Measurements from ENCODE around the gene KIAA1210.

KIAA1210 gene

GRCh38 chrX:119127650-119128049, at the start of gene KIAA1210:
KIAA1210 (minus strand) TSS chrX:119127812; CDS start chrX:119123642, 4,170 bp downstream.
- DNase-seq (ENCODE audit: low spot score) (no peak), FAIRE-seq (no peak)

DNA sequence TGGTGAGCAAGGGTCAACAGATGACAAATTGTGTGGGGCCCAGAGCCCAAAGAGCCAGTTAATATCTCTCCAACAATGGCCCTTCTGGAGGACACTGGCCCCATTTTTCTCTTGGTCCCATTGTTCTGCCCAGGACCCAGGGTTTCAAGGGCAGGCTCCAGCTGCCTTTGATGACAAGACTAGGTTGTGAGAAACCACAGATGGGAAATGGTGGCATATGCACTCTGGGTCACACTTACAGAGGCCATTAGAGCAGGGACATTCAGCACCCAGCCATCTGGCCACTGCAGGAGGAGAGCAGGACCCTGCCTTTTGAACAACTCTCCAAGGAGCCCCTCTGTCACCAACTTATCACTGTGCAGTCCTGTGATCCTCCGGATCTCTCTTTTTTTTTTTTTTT, 49.7 kb upstream of the KIAA1210 start:
- no peak for FAIRE-seq
- DNase-seq (ENCODE audit: low spot score) = no peak

GRCh38 chrX:119174900-119175299, 47.3 kb upstream of the KIAA1210 start:
- FAIRE-seq = no peak

DNA sequence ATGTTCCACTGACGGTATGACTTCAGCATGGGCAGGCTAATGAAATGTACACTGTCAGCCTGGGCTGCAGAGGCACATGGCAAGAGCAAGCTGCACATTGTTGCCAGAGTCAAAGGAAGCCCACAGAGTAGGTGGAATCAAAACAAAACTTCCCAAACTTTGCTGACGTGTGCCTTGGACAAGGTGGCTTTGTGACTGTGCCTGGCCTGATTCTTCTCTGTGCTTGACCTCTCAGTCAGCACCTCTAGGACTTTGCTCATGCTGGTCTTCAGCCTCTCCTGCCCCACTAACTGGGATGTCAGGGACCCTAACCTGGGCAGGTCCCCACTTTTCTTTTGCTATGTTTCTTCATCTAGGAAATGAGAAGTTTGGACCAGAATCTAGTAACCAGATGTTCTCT, 40.5 kb upstream of the KIAA1210 start:
- DNase-seq (ENCODE audit: low spot score) = no peak
- FAIRE-seq = no peak

More at GRCh38 chrX:119174900-119175299, 47.3 kb upstream of the KIAA1210 start:
- DNase-seq (ENCODE audit: low spot score) = no peak

- FAIRE-seq (no peak), DNase-seq (ENCODE audit: low spot score) (no peak)
Observed at GRCh38 chrX:119158226-119158625, 30.6 kb upstream of the KIAA1210 start.

GRCh38 chrX:119156241-119156640, 28.6 kb upstream of the KIAA1210 start:
- DNase-seq (ENCODE audit: low spot score) (no peak), FAIRE-seq (no peak)

DNA sequence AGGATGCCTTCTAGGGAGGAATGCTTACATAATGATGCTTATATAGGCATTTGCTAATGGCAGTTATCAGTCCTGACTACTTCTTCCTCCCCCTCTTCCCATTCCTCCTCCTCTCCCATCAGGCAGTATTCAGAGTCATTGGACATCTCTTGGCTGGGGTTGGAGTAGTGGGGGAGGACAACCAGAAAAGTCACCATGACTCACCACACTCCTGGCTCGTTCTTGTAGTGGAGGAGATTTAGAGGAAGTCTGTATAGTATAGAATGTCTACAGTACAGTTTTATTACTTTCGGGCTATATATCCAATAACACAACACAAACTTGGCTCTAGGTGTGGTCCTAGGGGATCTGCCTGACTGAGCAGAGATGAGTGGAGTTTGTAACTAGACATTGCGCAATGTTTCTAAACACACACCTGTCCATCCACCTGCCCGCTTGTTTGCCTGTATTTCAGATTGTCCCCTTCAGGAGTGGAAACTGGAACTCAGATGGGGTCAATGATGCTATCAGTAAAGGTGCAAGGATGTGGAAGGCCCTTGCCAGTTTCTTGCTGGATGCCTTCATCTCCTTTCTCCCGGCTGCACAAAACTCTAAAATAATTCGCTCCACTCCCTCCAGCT, 27.9 kb upstream of the KIAA1210 start:
- DNase-seq (ENCODE audit: low spot score) (peak; percentile 36), FAIRE-seq (no peak)

DNA sequence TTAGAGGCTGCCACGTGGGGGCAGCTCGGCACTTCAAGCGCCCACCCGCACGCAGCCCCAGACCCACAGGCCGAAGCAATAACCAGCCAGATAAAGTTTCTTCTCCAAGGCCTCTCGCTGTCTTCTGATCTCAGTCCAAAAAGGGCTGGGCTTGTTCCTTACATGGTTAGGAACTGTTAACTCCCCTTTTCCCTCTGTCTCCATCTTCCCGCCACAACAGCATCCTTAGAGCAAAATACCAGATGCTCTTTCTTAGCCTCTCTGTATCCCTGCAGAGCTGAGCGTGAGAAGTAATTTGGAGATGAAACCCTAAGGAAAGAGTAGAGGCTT, 23.4 kb upstream of the KIAA1210 start:
- DNase-seq (ENCODE audit: low spot score) = no peak
- no peak for FAIRE-seq

- no peak for FAIRE-seq
Observed at GRCh38 chrX:119150163-119151050, 22.8 kb upstream of the KIAA1210 start.

GRCh38 chrX:119147486-119147885, 19.9 kb upstream of the KIAA1210 start:
- DNase-seq (ENCODE audit: low spot score) = no peak
- no peak for FAIRE-seq

More at GRCh38 chrX:119150163-119151050, 22.8 kb upstream of the KIAA1210 start:
- DNase-seq (ENCODE audit: low spot score) = no peak

- peak; percentile 11 for DNase-seq (ENCODE audit: low spot score)
- FAIRE-seq = no peak
Observed at GRCh38 chrX:119145241-119145653, 17.6 kb upstream of the KIAA1210 start.

- DNase-seq (ENCODE audit: low spot score) = no peak
- no peak for FAIRE-seq
Observed at GRCh38 chrX:119134466-119134865, 6.9 kb upstream of the KIAA1210 start.

- DNase-seq (ENCODE audit: low spot score) (no peak), FAIRE-seq (no peak)
Observed at GRCh38 chrX:119132961-119133360, 5.3 kb upstream of the KIAA1210 start.

DNA sequence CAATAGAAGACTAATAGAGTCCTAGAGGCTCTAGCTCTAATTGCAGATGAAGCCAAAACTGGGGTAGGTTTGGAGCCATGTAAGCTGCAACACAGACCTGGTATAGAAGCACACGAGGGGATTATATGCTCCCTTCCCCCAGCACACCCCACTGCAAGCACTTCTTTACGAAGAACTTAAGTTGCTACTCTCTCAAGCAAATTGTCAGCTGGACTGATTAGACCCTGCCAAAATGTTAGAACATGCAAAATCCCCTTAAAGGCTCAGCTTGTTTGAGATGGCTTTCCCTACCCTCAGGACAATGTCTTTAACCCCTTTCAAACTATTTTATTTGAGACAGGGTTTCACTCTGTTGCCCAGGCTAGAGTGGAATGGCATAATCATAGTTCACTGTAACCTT, 4.7 kb upstream of the KIAA1210 start:
- no peak for FAIRE-seq
- DNase-seq (ENCODE audit: low spot score) = no peak

- FAIRE-seq (no peak), DNase-seq (ENCODE audit: low spot score) (no peak)
Observed at GRCh38 chrX:119130911-119131310, 3.3 kb upstream of the KIAA1210 start.

DNA sequence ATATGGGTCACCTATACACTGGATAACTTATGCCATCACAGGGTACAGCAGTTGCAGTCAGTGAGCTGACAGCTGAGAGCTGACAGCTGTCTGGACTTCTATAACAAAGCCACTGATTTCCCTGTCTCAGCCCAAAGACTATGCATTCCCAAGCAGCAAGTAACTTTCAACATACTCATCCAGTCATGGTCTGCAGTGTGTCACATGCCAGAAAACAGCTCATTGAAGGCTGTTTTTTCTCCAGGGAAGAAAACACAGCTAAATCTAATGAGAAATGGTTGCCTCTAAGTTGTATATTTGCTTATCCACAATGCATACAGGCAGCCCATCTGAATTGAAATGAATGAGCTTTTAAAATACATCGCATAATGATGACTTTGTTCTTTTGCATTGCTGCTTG, 6.3 kb downstream of the KIAA1210 start:
- DNase-seq (ENCODE audit: low spot score) = no peak
- FAIRE-seq = no peak

DNA sequence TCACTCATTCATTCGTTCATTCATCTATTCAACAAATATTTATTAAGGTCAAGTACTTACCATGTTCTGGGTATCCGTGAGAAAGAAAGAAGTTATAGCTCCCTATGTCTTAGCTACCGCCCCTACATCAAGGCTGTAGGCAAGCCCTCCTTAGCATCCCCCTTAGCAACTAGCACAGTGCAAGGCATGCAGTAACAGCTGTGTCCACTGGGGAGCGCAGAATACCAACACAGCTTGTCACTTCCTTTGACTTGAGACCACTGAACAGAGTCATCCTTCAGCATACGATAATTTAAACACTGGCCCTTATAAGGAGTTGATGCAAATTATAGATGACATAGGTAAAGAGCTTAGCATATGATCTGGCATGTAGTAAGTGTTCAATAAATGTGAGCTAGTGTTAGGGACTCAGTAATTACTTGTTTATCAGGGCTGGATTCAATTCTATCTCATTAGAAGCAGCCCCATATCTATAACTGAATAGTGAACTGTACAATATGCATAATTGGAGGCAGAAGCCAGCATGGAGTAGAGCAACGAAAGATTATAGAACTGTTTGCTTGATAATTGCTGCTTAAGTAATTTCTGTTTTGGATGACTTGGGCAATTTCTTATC, 8.7 kb downstream of the KIAA1210 start:
- FAIRE-seq = no peak
- peak; percentile 19 for DNase-seq (ENCODE audit: low spot score)

- no peak for DNase-seq (ENCODE audit: low spot score)
- FAIRE-seq = no peak
Observed at GRCh38 chrX:119107206-119107605, 20.4 kb downstream of the KIAA1210 start.

- DNase-seq (ENCODE audit: low spot score) = peak; percentile 20
- no peak for FAIRE-seq
Observed at GRCh38 chrX:119105826-119106225, 21.8 kb downstream of the KIAA1210 start.

- no peak for FAIRE-seq
Observed at GRCh38 chrX:119101168-119101567, 26.4 kb downstream of the KIAA1210 start.

GRCh38 chrX:119095936-119096335, 31.7 kb downstream of the KIAA1210 start:
- FAIRE-seq (no peak), DNase-seq (ENCODE audit: low spot score) (no peak)

More at GRCh38 chrX:119101168-119101567, 26.4 kb downstream of the KIAA1210 start:
- DNase-seq (ENCODE audit: low spot score) = no peak

DNA sequence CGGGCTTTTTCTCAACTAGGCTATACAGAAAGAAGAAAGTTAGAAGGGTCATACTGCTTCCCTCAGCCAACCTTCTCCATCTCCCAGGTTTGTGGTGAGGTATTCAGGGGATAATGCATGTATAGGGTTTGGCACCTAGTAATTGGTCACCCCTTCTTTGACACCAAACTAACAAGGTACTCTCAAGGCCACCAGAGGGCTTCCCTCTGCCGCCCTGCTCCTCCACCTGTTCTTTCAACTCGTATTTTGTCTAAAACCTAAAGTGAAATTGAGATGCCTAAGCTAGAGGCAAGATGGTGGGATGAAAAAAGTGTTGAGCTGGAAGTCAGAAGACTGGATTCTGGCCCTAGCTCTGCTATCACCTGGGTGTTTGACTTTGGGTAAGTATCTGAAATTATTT, 32.8 kb downstream of the KIAA1210 start:
- DNase-seq (ENCODE audit: low spot score) (no peak), FAIRE-seq (no peak)
